Measurements from ENCODE around the gene PGAM1. TPM values are rescaled to one million over a fixed set of nuclear protein-coding genes. Genes with fewer than 3 reads are reported as not detected.

PGAM1 gene
- total RNA-seq, 2 experiments from 2014 or later, result 1,193 to 1,205 TPM

DNA sequence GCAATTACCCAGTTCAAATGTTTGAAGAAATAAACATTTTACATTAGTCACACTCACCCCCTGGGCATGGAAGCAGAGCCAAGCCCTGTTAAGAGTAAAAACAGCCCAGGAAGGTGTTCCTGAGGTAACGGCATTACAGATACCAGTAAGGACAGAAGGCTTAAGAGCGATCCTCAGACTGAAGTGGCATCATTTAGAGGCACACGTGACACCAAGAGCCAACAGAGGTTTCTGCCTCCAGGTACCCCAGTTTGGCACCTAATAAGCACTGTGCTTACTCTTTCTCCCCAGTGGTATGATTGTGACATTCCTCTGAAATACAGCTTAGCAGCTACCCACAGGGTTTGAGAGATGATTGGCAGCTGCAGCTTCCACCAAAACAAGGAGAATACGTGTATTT lies 55.1 kb downstream of the PGAM1 start:
- intact Hi-C loops (cut with micrococcal nuclease), result no loop called here
- POLR2A ChIA-PET, result interaction anchor here (1.2 kb wide), 1 partner anchor 16 kb away, joined by 3 read pairs; no protein-coding TSS in a partner anchor

GRCh38 chr10:97482381-97482780 lies 56.4 kb downstream of the PGAM1 start:
- Mint-ChIP-seq H3K27ac (no peak overlapping the region), H3K9me3 (no peaks in the 10 kb centered on the region), H3K4me3 (no peak overlapping the region), H3K4me1 (ENCODE audit: low read depth) (peaks cover 5% of the 10 kb centered on the region), H3K36me3 (ENCODE audit: low read depth) (peaks cover 34% of the 10 kb centered on the region), H3K27me3 (no peaks in the 10 kb centered on the region)
- no peak for DNase-seq
- POLR2A ChIA-PET, result no interaction called here
- ATAC-seq, result no peak
- TF ChIP-seq, protein P1, sequence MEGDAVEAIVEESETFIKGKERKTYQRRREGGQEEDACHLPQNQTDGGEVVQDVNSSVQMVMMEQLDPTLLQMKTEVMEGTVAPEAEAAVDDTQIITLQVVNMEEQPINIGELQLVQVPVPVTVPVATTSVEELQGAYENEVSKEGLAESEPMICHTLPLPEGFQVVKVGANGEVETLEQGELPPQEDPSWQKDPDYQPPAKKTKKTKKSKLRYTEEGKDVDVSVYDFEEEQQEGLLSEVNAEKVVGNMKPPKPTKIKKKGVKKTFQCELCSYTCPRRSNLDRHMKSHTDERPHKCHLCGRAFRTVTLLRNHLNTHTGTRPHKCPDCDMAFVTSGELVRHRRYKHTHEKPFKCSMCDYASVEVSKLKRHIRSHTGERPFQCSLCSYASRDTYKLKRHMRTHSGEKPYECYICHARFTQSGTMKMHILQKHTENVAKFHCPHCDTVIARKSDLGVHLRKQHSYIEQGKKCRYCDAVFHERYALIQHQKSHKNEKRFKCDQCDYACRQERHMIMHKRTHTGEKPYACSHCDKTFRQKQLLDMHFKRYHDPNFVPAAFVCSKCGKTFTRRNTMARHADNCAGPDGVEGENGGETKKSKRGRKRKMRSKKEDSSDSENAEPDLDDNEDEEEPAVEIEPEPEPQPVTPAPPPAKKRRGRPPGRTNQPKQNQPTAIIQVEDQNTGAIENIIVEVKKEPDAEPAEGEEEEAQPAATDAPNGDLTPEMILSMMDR (IDR thresholded peaks at IDR 0.05), result no peak
- intact Hi-C loops (cut with micrococcal nuclease), result no loop called here
- CTCF ChIA-PET, result interaction anchor here (1.0 to 1.7 kb wide), 2 partner anchors 15 to 94 kb away, joined by 3 to 5 read pairs; no protein-coding TSS in a partner anchor

More for the DNA sequence above, 55.1 kb downstream of the PGAM1 start:
- Mint-ChIP-seq H3K4me3 (no peak overlapping the region), H3K9me3 (no peaks in the 10 kb centered on the region), H3K4me1 (ENCODE audit: low read depth) (peaks cover 5% of the 10 kb centered on the region), H3K27me3 (no peaks in the 10 kb centered on the region), H3K36me3 (ENCODE audit: low read depth) (peaks cover 43% of the 10 kb centered on the region), H3K27ac (no peak overlapping the region)
- ATAC-seq (no peak), DNase-seq (no peak)
- CTCF ChIA-PET, result interaction anchor here (0.6 to 1.8 kb wide), 3 partner anchors 9 to 202 kb away, joined by 3 to 4 read pairs (median 3); no protein-coding TSS in a partner anchor
- TF ChIP-seq, protein P1 (IDR thresholded peaks at IDR 0.05), result no peak

Other genes starting within 250 kb of the PGAM1 start
- gene SLIT1, start 240.2 kb upstream of the PGAM1 start, total RNA-seq, result 1 to 10 TPM in 1 of 2 experiments, under 1 TPM in 1; 0.34 to 1.2 TPM
- 10 to 100 TPM; 42.3 to 53.2 TPM for gene ARHGAP19, start 133.6 kb upstream of the PGAM1 start, total RNA-seq
- gene FRAT1, start 106.9 kb upstream of the PGAM1 start, total RNA-seq, result 1 to 10 TPM; 3.0 to 3.2 TPM
- 1 to 10 TPM; 5.6 to 6.4 TPM for gene FRAT2, start 91.5 kb upstream of the PGAM1 start, total RNA-seq
- gene RRP12, start 24.9 kb upstream of the PGAM1 start, total RNA-seq, result 10 to 100 TPM; 50.3 to 51.0 TPM
- 10 to 100 TPM; 43.3 to 49.2 TPM for gene EXOSC1, start 19.8 kb downstream of the PGAM1 start, total RNA-seq
- gene ZDHHC16, start 20.0 kb downstream of the PGAM1 start, total RNA-seq, result 10 to 100 TPM; 23.8 to 25.2 TPM
- 100 to 1,000 TPM; 107 to 108 TPM for gene MMS19, start 72.2 kb downstream of the PGAM1 start, total RNA-seq
- gene UBTD1, start 72.7 kb downstream of the PGAM1 start, total RNA-seq, result 1 to 10 TPM; 1.6 to 2.1 TPM
- not detected for gene ANKRD2, start 146.6 kb downstream of the PGAM1 start, total RNA-seq
- not detected for gene HOGA1, start 158.2 kb downstream of the PGAM1 start, total RNA-seq
- gene C10orf62, start 163.5 kb downstream of the PGAM1 start, total RNA-seq, result not detected
- gene MORN4, start 207.3 kb downstream of the PGAM1 start, total RNA-seq, result 1 to 10 TPM; 3.2 to 3.9 TPM
- gene PI4K2A, start 214.5 kb downstream of the PGAM1 start, total RNA-seq, result 1 to 10 TPM; 8.4 to 8.5 TPM